Measurements from ENCODE around the gene USP7. TPM values are rescaled to one million over a fixed set of nuclear protein-coding genes. Genes with fewer than 3 reads are reported as not detected.

The USP7 gene
- total RNA-seq, 2 donors from 2014 or later = 114 to 140 TPM

- H3K9me3 ChIP-seq (ENCODE audit: control insufficient read depth, low read length) = no peaks in the 10 kb centered on the region
- H3K4me3 ChIP-seq (ENCODE audit: low read length) = no peak overlapping the region
- no peak for DNase-seq
- no peak overlapping the region for H3K27ac Mint-ChIP-seq
- TF ChIP-seq CTCF (conservative IDR thresholded peaks at IDR 0.05) = no peak
- H3K4me1 ChIP-seq (ENCODE audit: control insufficient read depth, insufficient read depth, low read length) = no peaks in the 10 kb centered on the region
- peaks cover 18% of the 10 kb centered on the region for H3K27me3 Mint-ChIP-seq (ENCODE audit: insufficient read depth)
- no peaks in the 10 kb centered on the region for H3K27me3 ChIP-seq (ENCODE audit: control insufficient read depth, insufficient read depth, low read length, poor library complexity, severe bottlenecking)
- no peaks in the 10 kb centered on the region for H3K9me3 Mint-ChIP-seq
- 90 to 100% methylated on average over 5 to 16 of the region's 16 CpGs for WGBS, 2 experiments (ENCODE audit: insufficient coverage in 1 of 2, insufficient read length in 1 of 2)
- H3K4me3 Mint-ChIP-seq = no peak overlapping the region
- H3K4me1 Mint-ChIP-seq = no peaks in the 10 kb centered on the region
- no peaks in the 10 kb centered on the region for H3K36me3 ChIP-seq (ENCODE audit: control insufficient read depth, insufficient read depth, low read length)
- no peak overlapping the region for H3K9ac ChIP-seq (ENCODE audit: extremely low read depth, low read length, poor library complexity, severe bottlenecking)
- H3K36me3 Mint-ChIP-seq (ENCODE audit: low read depth) = no peaks in the 10 kb centered on the region
- no peak overlapping the region for H3K27ac ChIP-seq (ENCODE audit: low read depth, low read length)
Observed at GRCh38 chr16:8989099-8989878, 25.6 kb upstream of the USP7 start.

- 84 to 100% methylated on average over 1 to 5 of the region's 5 CpGs for WGBS, 2 experiments (ENCODE audit: insufficient coverage in 1 of 2, insufficient read length in 1 of 2)
- Histone ChIP-seq H3K4me3 (ENCODE audit: low read length) (no peak overlapping the region), H3K4me1 (ENCODE audit: control insufficient read depth, insufficient read depth, low read length) (no peaks in the 10 kb centered on the region), H3K9me3 (ENCODE audit: control insufficient read depth, low read length) (no peaks in the 10 kb centered on the region), H3K27me3 (ENCODE audit: control insufficient read depth, insufficient read depth, low read length, poor library complexity, severe bottlenecking) (no peaks in the 10 kb centered on the region), H3K27ac (ENCODE audit: low read depth, low read length) (no peak overlapping the region), H3K36me3 (ENCODE audit: control insufficient read depth, insufficient read depth, low read length) (no peaks in the 10 kb centered on the region), H3K9ac (ENCODE audit: extremely low read depth, low read length, poor library complexity, severe bottlenecking) (no peak overlapping the region)
- peaks cover 30% of the 10 kb centered on the region for H3K27me3 Mint-ChIP-seq (ENCODE audit: insufficient read depth)
- H3K9me3 Mint-ChIP-seq = peaks cover 9% of the 10 kb centered on the region
- no peak overlapping the region for H3K27ac Mint-ChIP-seq
- no peak for TF ChIP-seq CTCF (conservative IDR thresholded peaks at IDR 0.05)
- peaks cover 4% of the 10 kb centered on the region for H3K4me1 Mint-ChIP-seq
- no peak for DNase-seq
- no peaks in the 10 kb centered on the region for H3K36me3 Mint-ChIP-seq (ENCODE audit: low read depth)
- H3K4me3 Mint-ChIP-seq = no peak overlapping the region
Observed at GRCh38 chr16:8986818-8987191, 23.1 kb upstream of the USP7 start.

- 88% methylated on average over 4 of the region's 6 CpGs; no CpG with 5 or more reads in 1 of the 2 experiments for WGBS, 2 experiments (ENCODE audit: insufficient coverage in 1 of 2, insufficient read length in 1 of 2)
- no peaks in the 10 kb centered on the region for H3K27me3 ChIP-seq (ENCODE audit: control insufficient read depth, insufficient read depth, low read length, poor library complexity, severe bottlenecking)
- Mint-ChIP-seq H3K27me3 (ENCODE audit: insufficient read depth) (peaks cover 30% of the 10 kb centered on the region), H3K4me1 (peaks cover 4% of the 10 kb centered on the region), H3K36me3 (ENCODE audit: low read depth) (no peaks in the 10 kb centered on the region), H3K9me3 (peaks cover 13% of the 10 kb centered on the region), H3K27ac (no peak overlapping the region), H3K4me3 (no peak overlapping the region)
- H3K27ac ChIP-seq (ENCODE audit: low read depth, low read length) = no peak overlapping the region
- no peaks in the 10 kb centered on the region for H3K9me3 ChIP-seq (ENCODE audit: control insufficient read depth, low read length)
- TF ChIP-seq CTCF (conservative IDR thresholded peaks at IDR 0.05) = no peak
- no peak overlapping the region for H3K9ac ChIP-seq (ENCODE audit: extremely low read depth, low read length, poor library complexity, severe bottlenecking)
- DNase-seq = no peak
- no peaks in the 10 kb centered on the region for H3K36me3 ChIP-seq (ENCODE audit: control insufficient read depth, insufficient read depth, low read length)
- no peak overlapping the region for H3K4me3 ChIP-seq (ENCODE audit: low read length)
- no peaks in the 10 kb centered on the region for H3K4me1 ChIP-seq (ENCODE audit: control insufficient read depth, insufficient read depth, low read length)
Observed at GRCh38 chr16:8986111-8986510, 22.4 kb upstream of the USP7 start.
